Common myeloid progenitor, CD34-positive (primary cell): ENCODE measurements around the gene RDH16.
A peak's percentile ranks its signal among the peaks of the same experiment; 100 is the strongest.

Source experiments
- CTCF ChIA-PET: fragments of 350-600 bp; sonication (Branson Sonifier 250); formaldehyde crosslinking; loops from one replicate; lab custom pipeline; 2021; ENCODE audit warnings: antibody characterized with exemption; lab: Charles Lee
- POLR2A ChIA-PET: fragments of 350-600 bp; sonication (Branson Sonifier 250); formaldehyde crosslinking; loops from one replicate; lab custom pipeline; 2021; ENCODE audit warnings: antibody characterized with exemption; lab: Charles Lee
- DNase-seq, 3 donors: peaks; one replicate each; pipeline versions ENCODE4 v3.0.0 to v3.0.0-alpha.2; 2013
- H3K27ac ChIP-seq, 2 experiments: 1 replicate in 1 of 2; 2 replicates in 1 of 2; pipeline ENCODE4 v1.7.0; 2013; ENCODE audit warnings: inconsistent platforms in 2 of 2, low read length in 2 of 2, mild to moderate bottlenecking in 2 of 2, low read depth in 1 of 2, moderate library complexity in 1 of 2; ENCODE audit not compliant: severe bottlenecking in 2 of 2, insufficient read depth in 1 of 2, poor library complexity in 1 of 2
- H3K27me3 ChIP-seq, 5 experiments: replicated peaks in 2 of 5; 1 replicate in 3 of 5; 2 replicates in 2 of 5; pipeline versions ENCODE4 v1.6.1 to v1.7.0; 2013; ENCODE audit warnings: low read length in 4 of 5, mild to moderate bottlenecking in 2 of 5, moderate library complexity in 2 of 5, inconsistent platforms in 1 of 5; ENCODE audit not compliant: insufficient read depth in 5 of 5, control insufficient read depth in 4 of 5
- H3K36me3 ChIP-seq, 4 experiments: 1 replicate in 2 of 4; 2 replicates in 2 of 4; pipeline versions ENCODE4 v1.6.1 to v1.7.0; 2013; ENCODE audit warnings: low read length in 3 of 4, control low read depth in 1 of 4, mild to moderate bottlenecking in 1 of 4; ENCODE audit not compliant: control insufficient read depth in 4 of 4, insufficient read depth in 4 of 4
- H3K4me1 ChIP-seq, 4 experiments: 1 replicate in 3 of 4; 2 replicates in 1 of 4; pipeline versions ENCODE4 v1.6.1 to v1.7.1; 2013; ENCODE audit warnings: low read length in 3 of 4, mild to moderate bottlenecking in 3 of 4, control low read depth in 1 of 4, inconsistent platforms in 1 of 4, moderate library complexity in 1 of 4; ENCODE audit not compliant: control insufficient read depth in 4 of 4, insufficient read depth in 4 of 4; ENCODE audit errors: control extremely low read depth in 1 of 4
- H3K4me3 ChIP-seq, 7 experiments: 1 replicate in 4 of 7; 2 replicates in 3 of 7; pipeline versions ENCODE4 v1.5.1 to v1.7.0; 2013; ENCODE audit warnings: mild to moderate bottlenecking in 7 of 7, low read length in 6 of 7, moderate library complexity in 6 of 7, inconsistent platforms in 2 of 7, low read depth in 2 of 7, control low read depth in 1 of 7; ENCODE audit not compliant: insufficient read depth in 4 of 7, control insufficient read depth in 1 of 7; ENCODE audit errors: extremely low read depth in 1 of 7
- H3K9me3 ChIP-seq, 5 experiments: 1 replicate in 4 of 5; 2 replicates in 1 of 5; pipeline versions ENCODE4 v1.6.1 to v1.7.1; 2013; ENCODE audit warnings: low read length in 4 of 5, mild to moderate bottlenecking in 2 of 5, inconsistent platforms in 1 of 5, low read depth in 1 of 5, moderate library complexity in 1 of 5; ENCODE audit not compliant: control insufficient read depth in 4 of 5, insufficient read depth in 2 of 5; ENCODE audit errors: control extremely low read depth in 1 of 5
- WGBS: methylation state at CpG from one replicate; pipeline ENCODE4 v1.1.5; 2013; ENCODE audit not compliant: insufficient coverage; 5-methylcytosine and 5-hydroxymethylcytosine counted together

Gene RDH16

DNA sequence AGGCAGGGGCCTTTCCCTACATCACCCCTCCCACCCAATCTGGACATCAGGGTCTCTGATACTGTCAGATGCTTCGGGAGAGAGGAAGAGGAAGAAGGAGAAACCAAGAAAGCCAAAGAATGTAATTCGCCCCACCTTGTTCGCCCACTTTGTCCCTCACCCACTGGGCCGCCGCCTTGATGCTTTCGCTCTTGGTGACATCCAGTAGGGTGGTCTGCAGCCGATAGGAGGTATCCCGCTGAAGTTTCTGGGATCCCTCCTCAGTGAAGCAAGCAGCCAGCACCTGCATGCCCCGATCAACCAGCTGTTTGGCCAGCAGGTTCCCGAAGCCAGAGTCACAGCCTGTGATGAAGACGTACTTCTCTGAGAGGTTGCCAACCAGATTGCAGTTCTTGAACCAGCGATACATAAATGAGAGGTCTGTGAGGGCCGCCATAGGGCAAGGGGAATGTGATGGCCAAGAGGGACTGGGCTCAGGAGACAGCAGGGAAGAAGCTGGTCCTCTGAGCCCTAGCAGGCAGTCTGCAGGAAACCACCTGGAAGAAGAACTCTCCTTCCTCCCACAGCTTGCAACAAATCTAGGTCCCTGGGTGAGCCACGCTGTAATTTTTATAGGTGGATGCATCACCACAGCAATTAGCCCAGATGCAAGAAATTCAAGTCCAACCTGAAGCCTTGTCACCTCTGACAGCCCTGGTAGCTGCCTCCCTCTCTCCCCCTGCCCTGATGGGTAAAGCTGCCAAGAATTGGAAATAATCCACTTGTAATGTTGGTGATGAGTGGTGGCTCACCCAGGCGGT, 23.4 kb downstream of the RDH16 start, which contains the start of gene SDR9C7:
SDR9C7 (minus strand) TSS at position 583 of the 800 bp plus-strand sequence; CDS start at position 436, 147 bp downstream.
- WGBS, result 98% methylated on average over 11 of the region's 15 CpGs
- CTCF ChIA-PET, result no interaction called here

GRCh38 chr12:56932867-56933266, 24.5 kb downstream of the RDH16 start:
- 80% methylated on average over 1 of the region's 1 CpG for WGBS
- H3K4me1 ChIP-seq, result peaks cover 11 to 46% (median 31%) of the 10 kb centered on the region in 4 experiments
- no peaks in the 10 kb centered on the region for H3K27me3 ChIP-seq
- no peak overlapping the region for H3K4me3 ChIP-seq
- H3K9me3 ChIP-seq, result no peaks in the 10 kb centered on the region
- H3K36me3 ChIP-seq, result no peaks in the 10 kb centered on the region
- DNase-seq, result no peak
- no peak overlapping the region for H3K27ac ChIP-seq
- CTCF ChIA-PET, result no interaction called here
- POLR2A ChIA-PET, result no interaction called here

More for the DNA sequence above, 23.4 kb downstream of the RDH16 start, which contains the start of gene SDR9C7:
- no peaks in the 10 kb centered on the region for H3K27me3 ChIP-seq
- H3K4me3 ChIP-seq, result no peak within 1 kb of the TSS
- DNase-seq, result no peak
- H3K27ac ChIP-seq, result no peak within 1 kb of the TSS
- no peaks in the 10 kb centered on the region for H3K36me3 ChIP-seq
- H3K9me3 ChIP-seq, result no peaks in the 10 kb centered on the region
- POLR2A ChIA-PET, result no interaction called here
- peaks cover 6 to 35% (median 23%) of the 10 kb centered on the region in 4 experiments for H3K4me1 ChIP-seq

DNA sequence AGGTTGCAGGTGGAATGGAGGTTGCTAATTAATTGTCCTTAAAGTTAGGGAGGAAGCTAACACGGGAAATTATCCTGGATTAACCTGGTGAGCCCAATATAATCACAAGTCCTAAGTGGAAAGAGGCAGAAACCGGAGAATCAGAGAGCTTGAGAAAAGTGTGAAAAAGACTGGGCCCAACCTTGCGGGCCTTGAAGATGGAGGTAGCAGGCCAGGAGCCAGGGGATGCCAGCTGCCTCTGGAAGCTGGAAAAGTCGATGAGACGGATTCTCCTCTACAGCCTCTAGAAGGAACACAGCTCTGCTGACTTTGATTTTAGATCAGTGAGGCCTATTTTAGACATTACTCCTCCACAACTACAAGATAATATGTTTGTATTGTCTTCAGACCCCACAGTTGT, 25.3 kb downstream of the RDH16 start:
- POLR2A ChIA-PET, result no interaction called here
- no peaks in the 10 kb centered on the region for H3K27me3 ChIP-seq
- 67% methylated on average over 3 of the region's 5 CpGs for WGBS

DNA sequence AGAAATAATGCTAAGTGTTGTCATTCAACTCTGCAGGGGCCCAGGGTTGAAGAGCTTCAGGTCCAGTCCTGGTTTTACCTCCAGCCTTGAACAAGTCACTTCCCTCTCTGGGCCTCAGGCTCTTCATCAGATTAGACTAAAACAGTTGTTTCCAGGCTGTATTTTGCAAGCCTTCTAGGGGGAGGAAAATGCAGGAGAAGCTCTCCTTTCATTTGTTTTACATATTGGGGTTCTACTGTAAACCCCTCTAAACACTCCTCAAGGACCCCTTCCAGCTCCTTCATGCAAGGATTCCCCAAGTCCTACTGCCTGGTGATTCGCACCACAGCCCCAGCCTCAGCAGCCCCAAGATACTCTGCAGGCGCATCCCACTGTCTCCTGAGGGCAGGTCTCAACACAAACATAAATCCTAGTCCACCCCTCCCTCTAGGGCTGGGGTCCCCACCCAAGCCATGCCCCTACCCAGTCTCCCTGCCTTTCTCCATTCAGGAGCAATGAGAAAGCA, 25.9 kb downstream of the RDH16 start:
- Histone ChIP-seq H3K27me3 (no peaks in the 10 kb centered on the region), H3K27ac (peak overlapping the region in 1 of 2 experiments; percentile 78), H3K4me3 (peak overlapping the region in 5 of 7 experiments; percentile 8 to 57 (median 44)), H3K9me3 (no peaks in the 10 kb centered on the region), H3K36me3 (no peaks in the 10 kb centered on the region), H3K4me1 (peaks cover 11 to 52% (median 32%) of the 10 kb centered on the region in 4 experiments)
- POLR2A ChIA-PET, result no interaction called here
- peak; percentile 85 to 94 (median 94) for DNase-seq
- no CpG with 5 or more reads among the region's 2 CpGs for WGBS
- CTCF ChIA-PET, result interaction anchor here (1.1 to 1.5 kb wide), 3 partner anchors 14 to 70 kb away, joined by 3 to 4 read pairs (median 4); a partner anchor contains a TSS

More for the DNA sequence above, 25.3 kb downstream of the RDH16 start:
- H3K4me1 ChIP-seq, result peaks cover 11 to 52% (median 32%) of the 10 kb centered on the region in 4 experiments
- no peaks in the 10 kb centered on the region for H3K36me3 ChIP-seq
- H3K4me3 ChIP-seq, result peak overlapping the region in 1 of 7 experiments; percentile 44
- no peaks in the 10 kb centered on the region for H3K9me3 ChIP-seq
- H3K27ac ChIP-seq, result peak overlapping the region; percentile 4 to 78
- no peak for DNase-seq
- CTCF ChIA-PET, result interaction anchor here (1.1 to 1.5 kb wide), 3 partner anchors 14 to 69 kb away, joined by 3 to 4 read pairs (median 4); a partner anchor contains a TSS

DNA sequence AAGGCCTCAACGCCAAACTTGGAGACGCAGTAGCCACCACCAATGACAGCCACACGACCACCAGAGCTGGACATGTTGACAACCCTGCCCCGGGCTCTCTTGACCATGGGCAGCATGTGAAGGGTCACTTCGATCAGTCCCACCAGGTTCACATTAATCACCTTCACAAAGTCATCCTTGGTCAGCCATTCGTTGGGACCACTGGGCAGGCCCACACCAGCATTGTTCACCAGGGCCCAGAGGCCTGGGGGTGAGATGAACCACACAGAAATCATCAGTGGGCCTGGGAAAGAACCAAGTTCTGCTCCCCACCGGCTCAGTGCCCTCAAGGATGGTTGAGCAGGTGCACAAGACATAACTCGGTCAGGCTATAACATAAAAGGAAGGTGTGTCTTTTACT, 27.2 kb downstream of the RDH16 start:
- CTCF ChIA-PET, result interaction anchor here (1.0 kb wide), 1 partner anchor 13 kb away, joined by 3 read pairs; no protein-coding TSS in a partner anchor
- no peaks in the 10 kb centered on the region for H3K27me3 ChIP-seq
- DNase-seq, result no peak

GRCh38 chr12:56929780-56930179, 27.6 kb downstream of the RDH16 start:
- no peak overlapping the region for H3K4me3 ChIP-seq
- ChIA-PET CTCF (interaction anchor here (1.0 kb wide), 1 partner anchor 13 kb away, joined by 3 read pairs; no protein-coding TSS in a partner anchor), POLR2A (no interaction called here)
- no peaks in the 10 kb centered on the region for H3K36me3 ChIP-seq
- H3K27me3 ChIP-seq, result no peaks in the 10 kb centered on the region
- no peak overlapping the region for H3K27ac ChIP-seq
- 92% methylated on average over 4 of the region's 4 CpGs for WGBS
- peaks cover 11 to 52% (median 32%) of the 10 kb centered on the region in 4 experiments for H3K4me1 ChIP-seq
- no peak for DNase-seq
- no peaks in the 10 kb centered on the region for H3K9me3 ChIP-seq

More for the DNA sequence above, 27.2 kb downstream of the RDH16 start:
- peaks cover 11 to 52% (median 32%) of the 10 kb centered on the region in 4 experiments for H3K4me1 ChIP-seq
- 91% methylated on average over 8 of the region's 8 CpGs for WGBS
- H3K4me3 ChIP-seq, result no peak overlapping the region
- H3K27ac ChIP-seq, result no peak overlapping the region
- POLR2A ChIA-PET, result no interaction called here
- no peaks in the 10 kb centered on the region for H3K9me3 ChIP-seq
- H3K36me3 ChIP-seq, result no peaks in the 10 kb centered on the region
